CD1c-positive myeloid dendritic cell (primary cell): ENCODE results near the gene BPIFB3.

ENCODE experiments used
- DNase-seq: peaks from one replicate; pipeline ENCODE4 v3.0.0-alpha.2; 2016; ENCODE audit errors: extremely low spot score

BPIFB3 gene

GRCh38 chr20:33053291-33054106 lies at the start of gene BPIFB3:
TSS of gene BPIFB3 (plus strand) at chr20:33053903. CDS start at chr20:33055436, 1,533 bp downstream.
- no peak for DNase-seq

GRCh38 chr20:33004141-33004751 lies 49.5 kb upstream of the BPIFB3 start, which contains the start of gene SUN5:
TSS of gene SUN5 (minus strand) at chr20:33004433. CDS start at chr20:33004340, 93 bp downstream.
- DNase-seq, result no peak

- peak; percentile 70 for DNase-seq
Measured at GRCh38 chr20:33005132-33005566, 48.6 kb upstream of the BPIFB3 start.

- DNase-seq, result no peak
Measured at GRCh38 chr20:33005908-33006775, 47.6 kb upstream of the BPIFB3 start.

GRCh38 chr20:33006776-33007375 lies 46.8 kb upstream of the BPIFB3 start:
- DNase-seq, result no peak

- no peak for DNase-seq
Measured at GRCh38 chr20:33007376-33008335, 46.0 kb upstream of the BPIFB3 start, which contains the start of gene BPIFB2. TSS of gene BPIFB2 (plus strand) at chr20:33007704. CDS start at chr20:33008575, 871 bp downstream.

- DNase-seq, result no peak
Measured at GRCh38 chr20:33008336-33009213, 45.1 kb upstream of the BPIFB3 start.

GRCh38 chr20:33009214-33010132 lies 44.2 kb upstream of the BPIFB3 start:
- no peak for DNase-seq

GRCh38 chr20:33010133-33010504 lies 43.6 kb upstream of the BPIFB3 start:
- no peak for DNase-seq

- DNase-seq, result no peak
Measured at GRCh38 chr20:33010674-33011449, 42.8 kb upstream of the BPIFB3 start.

GRCh38 chr20:33012327-33013189 lies 41.1 kb upstream of the BPIFB3 start:
- DNase-seq, result no peak

GRCh38 chr20:33013701-33014326 lies 39.9 kb upstream of the BPIFB3 start:
- DNase-seq, result no peak

- DNase-seq, result no peak
Measured at GRCh38 chr20:33014336-33015113, 39.2 kb upstream of the BPIFB3 start.

GRCh38 chr20:33015114-33015484 lies 38.6 kb upstream of the BPIFB3 start:
- no peak for DNase-seq
